Non-pigmented ciliary epithelial cell (primary cell): Measurements from ENCODE around the gene RBM15B.

Experiments used
- DNase-seq: peaks from one replicate; pipeline ENCODE4 v3.0.0-alpha.2; 2010; ENCODE audit warnings: low read depth

RBM15B gene

GRCh38 chr3:51391566-51392354 lies 675 bp downstream of the RBM15B start:
- DNase-seq = no peak

DNA sequence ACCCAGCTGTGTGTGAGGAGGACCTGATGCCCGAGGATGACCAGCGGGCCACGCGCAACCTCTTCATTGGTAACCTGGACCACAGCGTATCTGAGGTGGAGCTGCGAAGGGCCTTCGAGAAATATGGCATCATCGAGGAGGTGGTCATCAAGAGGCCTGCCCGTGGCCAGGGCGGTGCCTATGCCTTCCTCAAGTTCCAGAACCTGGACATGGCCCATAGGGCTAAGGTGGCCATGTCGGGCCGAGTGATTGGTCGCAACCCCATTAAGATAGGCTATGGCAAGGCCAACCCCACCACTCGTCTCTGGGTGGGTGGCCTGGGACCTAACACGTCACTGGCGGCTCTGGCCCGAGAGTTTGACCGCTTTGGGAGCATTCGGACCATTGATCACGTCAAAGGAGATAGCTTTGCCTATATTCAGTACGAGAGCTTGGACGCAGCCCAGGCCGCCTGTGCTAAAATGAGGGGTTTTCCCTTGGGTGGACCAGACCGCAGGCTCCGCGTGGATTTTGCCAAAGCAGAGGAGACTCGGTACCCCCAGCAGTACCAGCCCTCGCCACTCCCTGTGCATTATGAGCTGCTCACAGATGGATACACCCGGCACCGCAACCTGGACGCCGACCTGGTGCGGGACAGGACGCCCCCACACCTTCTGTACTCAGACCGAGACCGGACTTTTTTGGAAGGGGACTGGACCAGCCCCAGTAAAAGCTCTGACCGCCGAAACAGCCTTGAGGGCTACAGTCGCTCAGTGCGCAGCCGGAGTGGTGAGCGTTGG lies 1.5 kb downstream of the RBM15B start:
- no peak for DNase-seq

DNA sequence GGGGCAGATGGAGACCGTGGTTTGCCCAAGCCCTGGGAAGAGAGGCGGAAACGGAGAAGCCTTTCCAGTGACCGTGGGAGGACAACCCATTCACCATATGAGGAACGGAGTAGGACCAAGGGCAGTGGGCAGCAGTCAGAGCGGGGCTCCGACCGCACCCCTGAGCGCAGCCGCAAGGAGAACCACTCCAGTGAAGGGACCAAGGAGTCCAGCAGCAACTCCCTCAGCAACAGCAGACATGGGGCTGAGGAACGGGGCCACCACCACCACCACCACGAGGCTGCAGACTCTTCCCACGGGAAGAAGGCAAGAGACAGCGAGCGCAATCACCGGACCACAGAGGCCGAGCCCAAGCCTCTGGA lies 2.0 kb downstream of the RBM15B start:
- DNase-seq = no peak

DNA sequence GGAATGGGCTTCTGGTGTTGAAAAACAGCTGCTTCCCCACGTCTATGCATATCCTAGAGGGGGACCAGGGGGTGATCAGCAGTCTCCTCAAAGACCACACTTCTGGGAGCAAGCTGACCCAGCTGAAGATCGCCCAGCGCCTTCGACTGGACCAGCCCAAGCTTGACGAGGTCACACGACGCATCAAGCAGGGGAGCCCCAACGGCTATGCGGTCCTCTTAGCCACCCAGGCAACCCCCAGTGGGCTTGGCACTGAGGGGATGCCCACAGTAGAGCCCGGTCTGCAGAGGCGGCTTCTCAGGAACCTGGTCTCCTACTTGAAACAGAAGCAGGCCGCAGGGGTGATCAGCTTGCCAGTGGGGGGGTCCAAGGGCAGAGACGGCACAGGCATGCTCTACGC lies 2.5 kb downstream of the RBM15B start:
- no peak for DNase-seq

GRCh38 chr3:51394541-51394940 lies 3.5 kb downstream of the RBM15B start:
- no peak for DNase-seq

DNA sequence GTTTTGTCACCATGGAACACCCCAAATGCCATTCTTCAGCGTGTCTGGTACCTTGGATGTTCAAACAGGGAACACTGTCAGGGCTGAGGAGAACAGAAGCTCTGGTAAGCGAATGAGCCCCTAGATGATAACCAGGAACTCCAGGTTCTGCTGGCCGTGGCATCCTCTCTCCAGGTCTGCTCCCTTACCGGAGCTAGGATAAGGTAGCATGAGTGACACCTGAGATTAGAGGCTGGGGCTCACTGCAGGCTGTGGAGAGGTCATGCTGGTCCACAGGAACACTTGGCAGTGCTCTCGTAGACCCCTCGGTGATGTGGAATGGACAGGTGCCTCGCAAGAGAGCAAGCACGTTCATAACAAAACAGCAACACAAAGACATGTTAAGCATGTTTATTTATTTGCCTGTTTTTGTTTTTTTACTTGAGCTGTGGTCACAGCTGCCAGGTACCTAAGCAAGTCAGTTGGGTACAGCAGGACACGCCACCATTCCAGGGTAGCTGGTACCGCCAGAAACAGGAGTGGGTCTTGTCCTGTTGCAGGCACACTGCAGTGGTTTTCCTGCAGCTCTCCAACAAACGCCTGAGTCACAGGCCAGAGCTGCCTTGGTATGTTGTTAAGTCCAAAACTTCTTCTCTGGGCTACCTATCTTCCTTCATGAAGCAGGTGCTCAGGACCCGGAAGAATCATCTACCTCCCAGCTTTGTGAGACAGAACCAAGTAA lies 4.6 kb downstream of the RBM15B start:
- no peak for DNase-seq

- DNase-seq = no peak
These were observed 5.3 kb downstream of the RBM15B start for GRCh38 chr3:51396401-51396800.

DNA sequence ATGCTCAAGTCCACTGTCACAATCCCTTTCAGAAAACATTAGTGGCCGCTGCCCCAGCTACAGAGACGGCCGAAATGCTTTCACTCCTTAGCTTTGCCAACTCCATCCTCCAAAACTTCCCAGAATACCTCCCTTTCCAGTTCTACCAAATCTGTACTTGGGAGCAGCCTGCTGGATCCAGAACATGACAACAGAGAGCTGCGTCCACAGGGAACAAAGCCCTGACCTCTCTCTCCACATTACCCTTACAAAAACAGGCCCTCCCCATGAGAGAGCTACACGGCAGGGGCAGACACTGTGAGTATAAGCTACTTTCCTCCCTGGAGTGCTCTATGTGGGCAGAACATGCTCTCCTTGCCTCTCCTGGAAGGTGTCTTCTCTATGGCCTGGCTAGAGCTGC lies 6.3 kb downstream of the RBM15B start:
- no peak for DNase-seq

GRCh38 chr3:51398595-51399310 lies 7.7 kb downstream of the RBM15B start:
- DNase-seq = no peak

DNA sequence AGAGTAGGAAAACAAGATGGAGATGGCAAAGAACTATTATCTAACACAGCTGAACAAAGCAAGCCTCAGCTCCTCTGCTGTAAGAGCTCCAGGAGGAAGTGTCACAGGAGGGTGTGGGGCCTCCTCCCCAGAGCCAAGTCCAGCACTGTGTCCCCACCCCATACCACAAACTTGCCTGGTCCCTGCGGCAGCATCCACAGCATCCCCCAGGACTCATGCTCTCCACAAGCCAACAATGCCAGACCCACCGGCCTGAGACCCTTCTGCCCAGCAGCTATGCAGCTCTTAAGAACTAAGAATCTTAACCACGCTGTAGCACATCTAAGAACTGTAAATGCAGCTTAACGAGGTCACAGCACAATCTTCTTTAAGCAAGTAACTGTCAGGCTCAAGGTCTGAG lies 9.1 kb downstream of the RBM15B start:
- no peak for DNase-seq

- DNase-seq = no peak
These were observed 10.7 kb downstream of the RBM15B start for GRCh38 chr3:51401735-51402134.

GRCh38 chr3:51403675-51404074 lies 12.6 kb downstream of the RBM15B start:
- no peak for DNase-seq

DNA sequence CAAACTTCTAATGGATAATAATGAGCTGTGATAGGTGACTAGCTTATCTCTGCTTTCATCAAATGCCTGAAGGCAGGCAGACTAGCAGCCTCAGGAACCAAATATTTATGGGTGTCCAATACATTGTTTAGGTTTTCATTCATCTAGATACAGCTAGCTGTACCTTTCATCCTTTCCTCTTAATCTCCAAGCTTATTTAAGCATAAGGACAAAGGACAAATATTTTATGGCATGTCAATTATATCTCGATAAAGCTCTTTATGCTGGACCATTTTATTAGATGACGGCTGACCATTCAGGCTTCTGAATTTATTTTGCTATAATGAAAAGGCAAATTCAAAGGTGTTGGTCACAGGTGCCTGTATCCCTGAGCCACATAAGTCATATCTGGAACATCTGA lies 16.9 kb downstream of the RBM15B start:
- no peak for DNase-seq

DNA sequence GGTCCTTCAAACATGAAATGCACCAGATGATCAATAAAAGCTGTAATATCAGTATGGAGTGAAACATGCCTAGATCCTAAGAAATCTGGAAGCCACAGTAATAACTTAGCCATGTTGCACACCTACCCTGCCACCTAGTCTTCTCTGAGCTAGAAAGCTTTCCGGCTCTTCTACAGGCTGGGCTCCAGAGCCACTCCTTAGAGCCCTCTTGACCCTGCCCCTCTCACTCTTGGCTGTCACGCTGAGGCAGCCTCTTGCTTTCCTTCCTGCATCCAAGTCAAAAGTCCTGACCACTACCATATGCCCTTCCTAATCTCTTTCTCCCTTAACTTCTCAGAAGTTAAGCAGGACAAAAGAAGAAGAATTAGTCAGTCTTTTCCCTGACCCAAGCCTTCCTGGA lies 17.7 kb downstream of the RBM15B start:
- DNase-seq = no peak

DNA sequence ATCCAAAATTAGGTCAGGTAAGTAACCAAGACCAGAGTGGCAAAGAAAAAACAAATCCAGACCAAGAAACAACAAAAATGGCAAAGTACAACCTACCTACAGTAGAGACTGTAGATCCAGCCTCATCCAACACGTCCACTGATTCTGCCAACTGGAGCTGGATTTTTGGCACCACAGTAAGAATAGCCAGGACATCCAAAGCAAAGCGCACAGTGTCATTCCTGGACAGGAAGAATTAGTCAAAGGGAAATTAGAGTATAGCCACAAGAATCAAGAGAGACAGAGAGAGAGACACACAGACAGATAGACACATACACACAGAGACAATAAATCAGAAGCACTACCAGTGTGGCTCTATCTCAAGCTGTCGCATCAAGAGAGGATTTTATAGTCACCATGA lies 31.1 kb downstream of the RBM15B start:
- no peak for DNase-seq

GRCh38 chr3:51426921-51427320 lies 35.8 kb downstream of the RBM15B start:
- no peak for DNase-seq

GRCh38 chr3:51429138-51429537 lies 38.1 kb downstream of the RBM15B start:
- DNase-seq = no peak

- no peak for DNase-seq
These were observed 43.0 kb downstream of the RBM15B start for GRCh38 chr3:51434110-51434509.

- no peak for DNase-seq
These were observed 43.8 kb downstream of the RBM15B start for GRCh38 chr3:51434746-51435327.

DNA sequence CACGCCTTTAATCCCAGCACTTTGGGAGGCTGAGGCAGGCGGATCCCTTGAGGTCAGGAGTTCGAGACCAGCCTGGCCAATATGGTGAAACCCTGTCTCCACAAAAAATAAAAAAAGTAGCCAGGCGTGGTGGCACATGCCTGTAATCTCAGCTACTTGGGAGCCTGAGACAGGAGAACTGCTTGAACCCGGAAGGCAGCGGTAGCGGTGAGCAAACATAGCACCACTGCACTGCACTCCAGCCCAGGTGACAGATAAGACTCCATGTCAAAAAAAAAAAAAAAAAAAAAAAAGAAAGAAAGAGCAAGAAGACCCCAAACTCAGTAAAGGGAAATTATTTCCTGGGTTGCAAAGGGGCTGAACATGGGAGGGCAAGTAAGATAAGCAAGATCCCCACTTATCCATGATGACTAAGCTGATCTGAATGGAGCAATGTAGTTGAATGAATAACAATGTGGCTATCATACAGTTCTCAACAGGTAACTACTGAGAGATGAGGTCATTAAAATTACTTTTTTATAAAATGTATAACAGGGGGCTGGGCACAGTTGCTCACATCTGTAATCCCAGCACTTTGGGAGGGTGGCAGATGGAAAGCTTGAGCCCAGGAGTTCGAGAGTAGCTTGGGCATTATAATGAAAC lies 46.0 kb downstream of the RBM15B start:
- DNase-seq = no peak

GRCh38 chr3:51441282-51442030 lies 50.4 kb downstream of the RBM15B start:
- no peak for DNase-seq
